K562 (cell line): ENCODE results near the gene TBC1D2. TPM values are rescaled to one million over a fixed set of nuclear protein-coding genes. Genes with fewer than 3 reads are reported as not detected.
"Not testable (repeated sequence)": the region's sequence is repeated elsewhere in the genome, so short reads cannot be mapped to it uniquely, and the experiment has no call there.

Source experiments
- ATAC-seq: fragments of 200-7000 bp; cut with Tn5 transposase; 3 replicates; pipeline ENCODE4 v1.9.1; 2020; ENCODE audit warnings: moderate library complexity
- BruUV-seq: library from RNA; stranded (reverse); fragments of 400-500 nt; replicated peaks from 2 replicates; lab custom pipeline; 2021; lab: Mats Ljungman, UMichigan
- CTCF ChIA-PET: fragments of 300-600 bp; formaldehyde crosslinking; extraction: SDS; loops from one replicate; lab custom pipeline; 2021; ENCODE audit warnings: low intra/inter-chr PET ratio; lab: Yijun Ruan, JAX
- POLR2A ChIA-PET: fragments of 300-600, 350-650 bp; sonication (Branson Sonifier 250); formaldehyde crosslinking; extraction: SDS; loops from one replicate; lab custom pipeline; 2021; ENCODE audit warnings: antibody characterized with exemption, inconsistent platforms; lab: Yijun Ruan, JAX
- DNase-seq, 4 experiments: peaks; one replicate each; pipeline versions ENCODE4 v3.0.0 to v3.0.0-alpha.2; 2011 to 2018; ENCODE audit warnings: low spot score in 3 of 4, mixed read lengths in 3 of 4; ENCODE audit errors: extremely low read depth in 1 of 4
- FAIRE-seq: peaks from 2 replicates; lab custom pipeline; 2011; peaks lifted over from hg19 to GRCh38; lab: Jason Lieb, UNC
- H2AFZ ChIP-seq: 2 replicates; pipeline ENCODE4 v1.6.0; 2011; ENCODE audit warnings: low read depth, low read length, control low read depth, inconsistent platforms
- H3K27ac ChIP-seq: fragments of 200-600 bp; 3 replicates; pipeline ENCODE4 v1.8.0; 2011; ENCODE audit warnings: low read depth, mild to moderate bottlenecking, control low read depth, inconsistent platforms, low read length, moderate library complexity, mixed read lengths; ENCODE audit errors: extremely low read depth
- H3K27me3 ChIP-seq, 2 experiments: fragments of 300-600 bp in 1 of 2; 2 replicates in 1 of 2; 3 replicates in 1 of 2; pipeline versions ENCODE4 v1.6.0 to v1.8.0; 2011; ENCODE audit warnings: inconsistent platforms in 2 of 2, low read length in 2 of 2, mild to moderate bottlenecking in 1 of 2, mixed read lengths in 1 of 2, moderate library complexity in 1 of 2; ENCODE audit not compliant: control insufficient read depth in 2 of 2, insufficient read depth in 2 of 2
- H3K36me3 ChIP-seq: fragments of 300-600 bp; 3 replicates; pipeline ENCODE4 v1.8.0; 2011; ENCODE audit warnings: mild to moderate bottlenecking, low read length, inconsistent platforms; ENCODE audit not compliant: control insufficient read depth, insufficient read depth
- H3K4me1 ChIP-seq, 2 experiments: fragments of 200-600 bp in 1 of 2; replicated peaks in 1 of 2; 2 replicates in 1 of 2; 3 replicates in 1 of 2; pipeline versions ENCODE4 v1.5.1 to v1.8.0; 2011; ENCODE audit warnings: inconsistent platforms in 2 of 2, low read length in 2 of 2, mild to moderate bottlenecking in 1 of 2, mixed read lengths in 1 of 2, moderate library complexity in 1 of 2; ENCODE audit not compliant: control insufficient read depth in 2 of 2, insufficient read depth in 2 of 2
- H3K4me2 ChIP-seq: 2 replicates; pipeline ENCODE4 v1.6.1; 2011; ENCODE audit warnings: low read length, control low read depth, inconsistent platforms, mixed read lengths; ENCODE audit not compliant: insufficient read depth
- H3K4me3 ChIP-seq: fragments of 200-600 bp; sonication (generic), shearing (Covaris generic); 2 replicates; pipeline ENCODE4 v1.5.1; 2016; ENCODE audit warnings: control low read depth, inconsistent platforms
- H3K79me2 ChIP-seq: fragments of 200-600 bp; 3 replicates; pipeline ENCODE4 v1.8.0; 2011; ENCODE audit warnings: low read length, inconsistent platforms; ENCODE audit not compliant: control insufficient read depth, insufficient read depth
- H3K9ac ChIP-seq, 2 experiments: 2 replicates each; pipeline versions ENCODE4 v1.6.0 to v1.6.1; 2011; ENCODE audit warnings: low read depth in 2 of 2, low read length in 2 of 2, control low read depth in 1 of 2, inconsistent platforms in 1 of 2, mild to moderate bottlenecking in 1 of 2, mixed read lengths in 1 of 2; ENCODE audit not compliant: insufficient read depth in 1 of 2
- H3K9me1 ChIP-seq: one replicate; pipeline ENCODE4 v1.6.0; 2011; ENCODE audit warnings: inconsistent platforms, mild to moderate bottlenecking, low read length, moderate library complexity; ENCODE audit not compliant: control insufficient read depth, insufficient read depth
- H3K9me3 ChIP-seq: replicated peaks from 2 replicates; pipeline ENCODE4 v1.5.1; 2011; ENCODE audit warnings: low read depth, low read length, inconsistent platforms; ENCODE audit not compliant: control insufficient read depth, insufficient read depth
- H4K20me1 ChIP-seq: replicated peaks from 2 replicates; pipeline ENCODE4 v1.6.1; 2011; ENCODE audit warnings: low read length, inconsistent platforms, mixed read lengths; ENCODE audit not compliant: control insufficient read depth, insufficient read depth
- ARNT ChIP-seq, 2 experiments: fragments of 450-650 bp; IDR thresholded peaks; 2 replicates each; pipeline ENCODE4 v1.6.1; 2016; ENCODE audit warnings: mild to moderate bottlenecking in 1 of 2
- BCL6 ChIP-seq: fragments of 250-450 bp; sonication (Bioruptor Pico); IDR thresholded peaks from 2 replicates; pipeline ENCODE4 v1.4.0; 2020
- DPF2 ChIP-seq: fragments of 450-650 bp; IDR thresholded peaks from 2 replicates; pipeline ENCODE4 v1.6.1; 2016
- E2F5 ChIP-seq: sonication (generic); formaldehyde crosslinking; IDR thresholded peaks from 2 replicates; pipeline ENCODE4 v1.8.0; 2022; ENCODE audit warnings: mild to moderate bottlenecking, missing genetic modification reagents
- HDAC8 ChIP-seq: fragments of 450-650 bp; IDR thresholded peaks from 2 replicates; pipeline ENCODE4 v1.6.1; 2016; ENCODE audit warnings: mild to moderate bottlenecking, missing genetic modification characterization, moderate library complexity, missing compliant biosample characterization
- ID3 ChIP-seq, 2 experiments: fragments of 250-450 bp in 1 of 2; fragments of 450-650 bp in 1 of 2; sonication (Bioruptor Pico) in 1 of 2; IDR thresholded peaks; 2 replicates each; pipeline versions ENCODE4 v1.6.1 to v1.8.0; 2016 to 2021; ENCODE audit warnings: mild to moderate bottlenecking in 2 of 2, moderate library complexity in 2 of 2, missing compliant biosample characterization in 1 of 2, missing genetic modification characterization in 1 of 2
- KLF1 ChIP-seq: fragments of 450-650 bp; IDR thresholded peaks from 2 replicates; pipeline ENCODE4 v1.6.1; 2016; ENCODE audit warnings: missing genetic modification characterization, missing compliant biosample characterization
- MBD2 ChIP-seq: sonication (generic); IDR thresholded peaks from 2 replicates; pipeline ENCODE4 v1.6.1; 2016; ENCODE audit warnings: low read depth, borderline replicate concordance
- OTX1 ChIP-seq: fragments of 450-650 bp; formaldehyde crosslinking; IDR thresholded peaks from 2 replicates; pipeline ENCODE4 v1.4.0; 2022; ENCODE audit warnings: mild to moderate bottlenecking
- TBP ChIP-seq: optimal IDR thresholded peaks from 2 replicates; pipeline ENCODE3; 2011; ENCODE audit warnings: low read depth, low read length, improper control_type of control experiment
- ZNF197 ChIP-seq: fragments of 200-800 bp; sonication (Bioruptor generic); IDR thresholded peaks from 2 replicates; pipeline ENCODE4 v1.6.1; 2016; ENCODE audit warnings: low read depth, missing genetic modification characterization, missing compliant biosample characterization
- ZNF445 ChIP-seq: fragments of 250-450 bp; sonication (Bioruptor Pico); IDR thresholded peaks from 2 replicates; pipeline ENCODE4 v1.4.0; 2020; ENCODE audit warnings: low read depth, mild to moderate bottlenecking, moderate library complexity
- ZNF512 ChIP-seq: IDR thresholded peaks from 2 replicates; pipeline ENCODE4 v1.6.1; 2016; ENCODE audit warnings: missing genetic modification characterization, missing compliant biosample characterization
- WGBS: fragments of 100-300 bp; shearing (Covaris generic); methylation state at CpG from one replicate; pipeline ENCODE4 v1.1.6; 2016; ENCODE audit warnings: low coverage, mixed read lengths; ENCODE audit not compliant: insufficient coverage; ENCODE audit errors: missing lambda C conversion rate; 5-methylcytosine and 5-hydroxymethylcytosine counted together
- in situ Hi-C: fragments of 300-500 bp; cut with MboI; formaldehyde crosslinking; loops from 4 replicates; pipeline ENCODE4 v1.15.0; 2018; ENCODE audit warnings: inconsistent platforms, mixed read lengths
- intact Hi-C: fragments of 100-400 bp; cut with micrococcal nuclease; formaldehyde crosslinking; loops from 2 replicates; pipeline ENCODE4 v1.14.2; 2022
- polyA plus RNA-seq, 8 experiments: library from polyadenylated mRNA; depleted of rRNA in 4 of 8; stranded (reverse) in 5 of 8; unstranded in 3 of 8; fragments of >200 nt; fragmentation: Nextera tagmentation in 2 of 8; fragmentation: Illumina TruSeq in 1 of 8; extraction: Ambion mirVana in 2 of 8; extraction: Trizol in 1 of 8; gene quantifications; 2 replicates each; pipeline versions ENCODE4 v1.2.1 to v1.2.3, GENCODE V29; 2011 to 2014; ENCODE audit warnings: inconsistent platforms in 1 of 8, missing spikeins in 1 of 8
- total RNA-seq, 7 experiments: library from RNA; depleted of rRNA in 6 of 7; stranded (reverse); fragments of >200 nt in 6 of 7; fragmentation: Illumina TruSeq in 2 of 7; extraction: Trizol in 2 of 7; gene quantifications; 2 replicates each; pipeline versions ENCODE4 v1.2.1 to v1.2.3, GENCODE V29; 2011 to 2021; ENCODE audit warnings: low replicate concordance in 1 of 7

The TBC1D2 gene
- total and polyA plus RNA-seq, 9 of the 15 experiments (the other 6 are each of a cell fraction or from before 2014, with no cell fraction given), result 0.10 to 7.0 (median 2.5) TPM

GRCh38 chr9:98283143-98283542 lies 27.7 kb upstream of the TBC1D2 start:
- H4K20me1 ChIP-seq, ATAC-seq, H3K27ac ChIP-seq, H2AFZ ChIP-seq, H3K4me1 ChIP-seq, H3K9ac ChIP-seq, H3K27me3 ChIP-seq, H3K4me3 ChIP-seq, BruUV-seq, DNase-seq, CTCF ChIA-PET, FAIRE-seq, H3K79me2 ChIP-seq, H3K36me3 ChIP-seq, H3K9me1 ChIP-seq, H3K9me3 ChIP-seq, H3K4me2 ChIP-seq, intact Hi-C loops, in situ Hi-C loops: not testable (repeated sequence)
- POLR2A ChIA-PET, result interaction anchor here (0.6 kb wide), 1 partner anchor 382 kb away, joined by 3 read pairs; no protein-coding TSS in a partner anchor
- WGBS, result 30% methylated on average over 7 of the region's 7 CpGs

GRCh38 chr9:98281281-98281680 lies 25.8 kb upstream of the TBC1D2 start:
- intact Hi-C loops, result no loop called here
- no peaks in the 10 kb centered on the region for H3K27me3 ChIP-seq
- no peaks in the 10 kb centered on the region for H3K9me3 ChIP-seq
- DNase-seq, result no peak
- no peaks in the 10 kb centered on the region for H3K79me2 ChIP-seq
- H3K4me3 ChIP-seq, result no peak overlapping the region
- H3K4me1 ChIP-seq, result peaks cover 4% of the 10 kb centered on the region in 2 experiments; a peak in 3 of 5 replicates
- FAIRE-seq, result no peak
- ATAC-seq, result no peak
- no peak overlapping the region for H3K27ac ChIP-seq
- ChIA-PET CTCF (no interaction called here), POLR2A (interaction anchor here (0.6 to 1.0 kb wide), 3 partner anchors 11 to 60 kb away, joined by 3 to 6 read pairs (median 3); no protein-coding TSS in a partner anchor)
- no peaks in the 10 kb centered on the region for H3K9me1 ChIP-seq
- H3K36me3 ChIP-seq, result no peaks in the 10 kb centered on the region
- H4K20me1 ChIP-seq, result no peaks in the 10 kb centered on the region
- no peak overlapping the region for H3K4me2 ChIP-seq
- H2AFZ ChIP-seq, result no peak overlapping the region
- in situ Hi-C loops, result no loop called here
- H3K9ac ChIP-seq, result no peak overlapping the region
- no TSS peak for BruUV-seq
- WGBS, result 58% methylated on average over 1 of the region's 1 CpG
- TF ChIP-seq MBD2 (no peak), ZNF445 (CRISPR knock-in tag) (no peak), ARNT (IDR thresholded peaks at IDR 0.05) (peak in 1 of 2 experiments; percentile 30; a peak in 1 of 4 replicates), KLF1 (tag) (no peak), TBP (no peak), E2F5 (CRISPR knock-in tag) (no peak), ZNF512 (tag) (peak; percentile 83), DPF2 (no peak), OTX1 (0 out of 2 replicates have a peak, but pooled peaks have one; percentile 30), HDAC8 (tag) (no peak), BCL6 (CRISPR knock-in tag) (no peak), ID3 (CRISPR knock-in tag; IDR thresholded peaks at IDR 0.05) (no peak), ID3 (tag; IDR thresholded peaks at IDR 0.05) (no peak), ZNF197 (CRISPR knock-in tag) (no peak)
